RWPE1 (cell line): ENCODE data around the gene MEA1.
"Not testable (repeated sequence)": the region's sequence is repeated elsewhere in the genome, so short reads cannot be mapped to it uniquely, and the experiment has no call there.

Experiments used
- CTCF ChIA-PET: fragments of 350-600 bp; sonication (Branson Sonifier 250); formaldehyde crosslinking; extraction: SDS; loops from one replicate; lab custom pipeline; 2021; lab: Yijun Ruan, JAX
- POLR2A ChIA-PET: fragments of 400-600 bp; formaldehyde crosslinking; extraction: SDS; loops from one replicate; lab custom pipeline; 2020; ENCODE audit warnings: antibody characterized with exemption; ENCODE audit not compliant: low non-redundant PET; lab: Yijun Ruan, JAX
- DNase-seq: peaks from one replicate; pipeline ENCODE4 v3.0.0; 2012; ENCODE audit warnings: low spot score
- H3K27ac ChIP-seq: fragments of 450-650 bp; 2 replicates; pipeline ENCODE4 v1.5.1; 2017
- TF ChIP-seq, protein P1 (sequence below): fragments of 450-650 bp; conservative IDR thresholded peaks from 2 replicates; pipeline ENCODE4 v1.5.1; 2017; ENCODE audit warnings: low read depth, mild to moderate bottlenecking

The MEA1 gene

DNA sequence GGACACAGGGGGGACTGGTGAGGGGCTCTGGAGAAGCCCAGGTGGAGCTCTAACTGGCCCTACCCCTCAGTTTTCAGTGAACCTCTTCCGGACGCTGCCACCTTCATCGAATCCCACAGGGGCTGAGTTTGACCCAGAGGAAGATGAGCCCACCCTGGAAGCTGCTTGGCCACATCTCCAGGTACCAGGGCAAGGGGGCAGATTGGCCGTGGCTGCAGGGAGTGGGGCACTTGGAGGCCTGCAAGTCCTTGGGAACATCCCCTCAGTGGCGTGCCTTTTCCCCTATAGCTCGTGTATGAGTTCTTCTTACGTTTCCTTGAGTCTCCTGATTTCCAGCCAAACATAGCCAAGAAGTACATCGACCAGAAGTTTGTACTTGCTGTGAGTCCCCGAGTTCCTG, 6.6 kb downstream of the MEA1 start:
- TF ChIP-seq, protein P1, sequence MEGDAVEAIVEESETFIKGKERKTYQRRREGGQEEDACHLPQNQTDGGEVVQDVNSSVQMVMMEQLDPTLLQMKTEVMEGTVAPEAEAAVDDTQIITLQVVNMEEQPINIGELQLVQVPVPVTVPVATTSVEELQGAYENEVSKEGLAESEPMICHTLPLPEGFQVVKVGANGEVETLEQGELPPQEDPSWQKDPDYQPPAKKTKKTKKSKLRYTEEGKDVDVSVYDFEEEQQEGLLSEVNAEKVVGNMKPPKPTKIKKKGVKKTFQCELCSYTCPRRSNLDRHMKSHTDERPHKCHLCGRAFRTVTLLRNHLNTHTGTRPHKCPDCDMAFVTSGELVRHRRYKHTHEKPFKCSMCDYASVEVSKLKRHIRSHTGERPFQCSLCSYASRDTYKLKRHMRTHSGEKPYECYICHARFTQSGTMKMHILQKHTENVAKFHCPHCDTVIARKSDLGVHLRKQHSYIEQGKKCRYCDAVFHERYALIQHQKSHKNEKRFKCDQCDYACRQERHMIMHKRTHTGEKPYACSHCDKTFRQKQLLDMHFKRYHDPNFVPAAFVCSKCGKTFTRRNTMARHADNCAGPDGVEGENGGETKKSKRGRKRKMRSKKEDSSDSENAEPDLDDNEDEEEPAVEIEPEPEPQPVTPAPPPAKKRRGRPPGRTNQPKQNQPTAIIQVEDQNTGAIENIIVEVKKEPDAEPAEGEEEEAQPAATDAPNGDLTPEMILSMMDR: no peak
- no peak for DNase-seq
- CTCF ChIA-PET: interaction anchor here (0.7 kb wide), 2 partner anchors 80 to 81 kb away, joined by 3 to 7 read pairs; no protein-coding TSS in a partner anchor
- H3K27ac ChIP-seq: no peak overlapping the region
- POLR2A ChIA-PET: no interaction called here

DNA sequence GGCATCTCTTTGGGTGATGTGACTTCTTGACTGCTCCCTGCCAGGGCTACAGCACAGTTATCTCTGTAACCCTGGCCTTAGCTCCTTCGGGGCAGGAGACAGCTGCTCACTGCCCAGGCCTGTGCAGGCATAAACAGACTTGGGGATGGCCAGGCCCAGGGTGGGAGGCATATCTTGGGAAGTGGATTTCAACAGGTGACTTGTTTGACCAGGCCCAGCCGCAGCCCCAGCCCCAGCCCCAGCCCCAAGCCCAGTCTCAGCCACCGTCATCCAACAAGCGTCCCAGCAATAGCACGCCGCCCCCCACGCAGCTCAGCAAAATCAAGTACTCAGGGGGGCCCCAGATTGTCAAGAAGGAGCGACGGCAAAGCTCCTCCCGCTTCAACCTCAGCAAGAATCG, 7.5 kb downstream of the MEA1 start:
- TF ChIP-seq, protein P1: no peak
- H3K27ac ChIP-seq: 0 out of 2 replicates have a peak overlapping the region, but pooled peaks have one; percentile 6
- ChIA-PET POLR2A (no interaction called here), CTCF (interaction anchor here (0.8 kb wide), 1 partner anchor 137 kb away, joined by 3 read pairs; no protein-coding TSS in a partner anchor)
- DNase-seq: no peak

DNA sequence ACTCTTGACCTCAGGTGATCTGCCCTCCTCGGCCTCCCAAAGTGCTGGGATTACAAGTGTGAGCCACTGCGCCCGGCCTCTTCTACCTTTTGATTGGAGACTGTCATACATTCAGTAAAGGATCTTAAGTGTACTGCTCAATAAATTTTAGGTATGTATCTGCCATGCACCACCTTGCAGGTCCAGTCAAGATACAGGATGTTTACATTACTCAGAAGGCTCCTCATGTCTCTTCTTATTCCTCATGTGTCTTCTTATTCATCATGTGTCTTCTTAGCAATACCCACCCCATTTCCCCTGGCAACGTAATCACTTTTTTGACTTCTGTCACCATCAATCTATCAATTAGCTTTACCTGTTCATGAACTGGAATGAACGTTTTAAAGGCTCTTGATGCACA, 7.9 kb downstream of the MEA1 start:
- no peak for DNase-seq
- no peak overlapping the region for H3K27ac ChIP-seq
- ChIA-PET POLR2A (no interaction called here), CTCF (interaction anchor here (0.8 kb wide), 1 partner anchor 138 kb away, joined by 3 read pairs; no protein-coding TSS in a partner anchor)
- TF ChIP-seq, protein P1: no peak

DNA sequence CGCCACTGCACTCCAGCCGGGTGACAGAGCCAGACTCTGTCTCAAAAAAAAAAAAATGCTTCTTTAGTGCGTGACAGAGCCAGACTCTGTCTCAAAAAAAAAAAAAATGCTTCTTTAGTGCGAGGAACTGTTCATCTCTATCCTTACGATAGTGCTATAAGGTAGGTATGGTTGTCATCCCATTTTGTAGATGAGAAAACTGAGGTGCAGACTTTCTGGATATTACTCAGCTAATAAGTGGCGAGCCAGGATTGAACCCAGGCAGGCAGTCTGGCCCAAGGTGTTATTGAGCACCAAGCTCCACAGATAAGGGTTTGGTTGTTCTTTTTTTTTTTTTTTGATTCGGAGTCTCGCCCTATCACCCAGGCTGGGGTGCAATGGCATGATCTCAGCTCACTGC, 11.9 kb downstream of the MEA1 start:
- no peak for DNase-seq
- TF ChIP-seq, protein P1: no peak
- H3K27ac ChIP-seq: no peak overlapping the region
- ChIA-PET POLR2A (no interaction called here), CTCF (interaction anchor here (0.6 kb wide), 1 partner anchor 9 kb away, joined by 4 read pairs; no protein-coding TSS in a partner anchor)

DNA sequence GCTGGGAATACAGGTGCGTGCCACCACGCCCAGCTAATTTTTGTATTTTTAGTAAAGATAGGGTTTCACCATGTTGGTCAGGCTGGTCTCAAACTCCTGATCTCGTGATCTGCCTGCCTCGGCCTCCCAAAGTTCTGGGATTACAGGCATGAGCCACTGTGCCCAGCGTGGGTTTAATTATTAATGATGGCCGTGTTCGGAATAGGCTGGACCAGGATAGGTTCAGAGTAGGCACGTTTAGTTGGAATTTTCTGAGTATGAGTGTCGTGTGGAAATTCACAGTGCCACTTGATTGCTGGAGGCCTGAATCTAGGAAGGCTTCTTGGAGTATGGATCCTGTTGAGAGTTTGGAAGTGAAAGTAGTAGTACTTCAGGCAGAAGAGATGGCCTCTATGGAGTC, 15.5 kb downstream of the MEA1 start:
- H3K27ac ChIP-seq, POLR2A ChIA-PET, CTCF ChIA-PET, DNase-seq: not testable (repeated sequence)

DNA sequence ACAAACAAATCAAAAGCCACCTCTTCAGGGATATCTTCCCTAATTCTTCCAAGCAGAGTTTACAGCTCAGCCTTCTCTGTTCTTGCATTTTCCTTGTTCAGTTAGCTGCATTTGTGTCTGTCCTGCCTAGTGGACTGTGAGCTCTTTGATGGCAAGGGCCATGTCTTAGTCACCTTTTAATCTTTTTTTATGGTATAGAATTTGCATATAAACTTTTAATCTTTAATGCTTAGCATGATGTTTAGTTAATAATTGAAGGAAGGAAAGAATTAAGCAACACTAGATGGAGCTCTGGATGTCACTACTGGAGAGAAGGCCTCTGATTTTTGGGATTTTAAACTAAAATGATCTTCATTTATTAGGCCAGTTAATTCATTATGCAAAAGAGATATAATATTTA, 17.2 kb downstream of the MEA1 start:
- TF ChIP-seq, protein P1: no peak
- CTCF ChIA-PET: no interaction called here
- POLR2A ChIA-PET: interaction anchor here (1.1 to 1.3 kb wide), 2 partner anchors 12 to 67 kb away, joined by 4 read pairs; partner anchors contain the start of genes CNPY3 and PPP2R5D
- DNase-seq: no peak
- peak overlapping the region; percentile 23; the same call in 1 of the 2 replicates for H3K27ac ChIP-seq

DNA sequence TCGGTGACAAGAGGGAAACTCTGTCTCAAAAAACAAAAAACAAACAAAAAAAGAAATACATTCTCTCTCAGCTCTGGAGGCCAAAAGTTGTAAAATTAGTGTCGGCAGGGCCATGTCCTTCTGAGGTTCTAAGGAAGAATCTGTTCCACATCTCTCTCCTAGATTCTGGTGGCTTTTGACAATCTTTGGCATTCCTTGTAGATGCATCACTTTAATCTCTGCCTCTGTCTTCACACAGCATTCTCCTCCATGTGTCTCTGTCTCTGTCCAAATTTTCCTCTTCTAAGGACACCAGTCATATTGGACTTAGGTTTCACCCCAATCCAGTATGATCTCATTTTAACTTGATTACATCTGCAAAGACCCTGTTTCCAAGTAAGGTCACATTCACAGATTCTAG, 20.3 kb downstream of the MEA1 start:
- no peak overlapping the region for H3K27ac ChIP-seq
- no peak for DNase-seq
- CTCF ChIA-PET: no interaction called here
- TF ChIP-seq, protein P1: no peak
- POLR2A ChIA-PET: no interaction called here
